Endometrium (tissue), 2 donors: ENCODE results near the gene ZNF680.
A peak's percentile ranks its signal among the peaks of the same experiment; 100 is the strongest.
"Not testable (repeated sequence)": the region's sequence is repeated elsewhere in the genome, so short reads cannot be mapped to it uniquely, and the experiment has no call there.

Experiments used
- FAIRE-seq: peaks from 2 replicates; lab custom pipeline; 2012; peaks lifted over from hg19 to GRCh38; lab: Jason Lieb, UNC
- donor health status: control.
- donor health status: control.

The ZNF680 gene

DNA sequence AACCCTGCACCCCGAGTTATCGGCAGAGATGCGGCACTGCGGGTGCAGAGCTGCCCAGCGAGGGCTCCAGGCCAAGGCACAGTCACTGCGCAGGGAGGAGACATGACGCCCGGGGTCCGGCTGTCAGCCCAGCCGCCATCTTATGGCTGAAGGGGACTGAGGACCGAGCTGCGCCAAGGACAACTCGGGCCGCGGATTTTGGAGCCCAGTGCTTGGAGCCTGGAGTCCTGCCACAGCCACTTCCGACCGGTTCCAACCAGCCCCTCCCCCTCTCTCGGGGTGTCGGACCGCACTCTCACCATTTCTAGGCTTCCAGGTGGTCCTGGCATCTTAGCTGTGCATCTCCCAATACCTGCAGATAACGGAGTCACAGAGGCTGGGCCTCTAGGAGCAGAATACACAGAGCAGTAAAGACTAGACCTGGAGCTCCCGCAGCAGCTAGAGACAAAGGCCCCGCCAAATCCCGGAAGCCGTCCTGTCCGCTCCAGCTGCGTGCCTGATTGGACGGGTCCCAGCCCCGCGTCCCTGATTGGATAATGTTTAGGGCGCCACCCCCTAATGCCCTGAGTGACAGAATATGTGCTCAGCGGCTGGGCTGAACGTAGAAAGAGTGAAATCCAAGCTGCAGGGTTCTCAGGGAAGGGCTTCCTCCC, at the start of gene ZNF680:
Gene ZNF680 (minus strand): TSS at position 446 of the 653 bp plus-strand sequence. CDS start 117 bp downstream, at position 329.
- FAIRE-seq: peak; percentile 98

- FAIRE-seq: no peak
Measured at GRCh38 chr7:64612452-64612851, 49.6 kb upstream of the ZNF680 start.

DNA sequence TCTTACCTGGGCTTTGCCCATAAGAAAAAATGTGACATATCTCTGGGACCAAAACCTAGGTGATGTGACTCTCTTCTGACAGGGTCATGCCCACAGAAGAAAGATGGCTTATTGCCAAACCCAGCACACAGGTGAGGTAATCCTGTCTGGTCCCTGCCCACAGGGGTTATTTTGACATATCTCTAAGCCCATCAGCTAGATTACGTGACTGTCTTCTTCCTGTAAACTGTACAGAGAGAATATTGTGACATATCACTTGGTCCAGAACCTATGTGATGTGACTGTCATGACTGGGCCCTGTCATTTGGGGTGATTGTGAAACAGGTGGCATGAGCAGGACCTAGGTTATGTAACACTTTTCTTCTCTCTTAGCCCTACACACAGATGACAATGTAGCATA, 48.8 kb upstream of the ZNF680 start:
- FAIRE-seq: no peak

DNA sequence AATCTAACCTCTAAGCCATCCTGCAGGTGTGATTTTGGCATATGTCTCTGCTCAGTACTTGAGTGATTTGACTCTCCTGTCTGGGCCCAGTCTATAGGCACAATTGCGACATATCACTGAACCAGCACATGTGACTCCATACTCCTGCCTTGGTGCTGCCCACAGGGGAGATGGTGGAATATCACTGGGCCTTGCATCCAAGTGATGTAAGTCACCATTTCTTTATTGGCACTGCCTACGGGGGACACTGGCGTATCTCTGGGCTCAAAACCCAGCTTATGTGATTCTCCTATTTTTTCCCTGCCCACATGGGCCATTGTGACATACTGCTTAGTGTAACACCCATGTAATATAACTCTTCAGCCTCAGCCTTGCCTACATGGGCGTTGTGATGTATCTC, 48.1 kb upstream of the ZNF680 start:
- FAIRE-seq: no peak

DNA sequence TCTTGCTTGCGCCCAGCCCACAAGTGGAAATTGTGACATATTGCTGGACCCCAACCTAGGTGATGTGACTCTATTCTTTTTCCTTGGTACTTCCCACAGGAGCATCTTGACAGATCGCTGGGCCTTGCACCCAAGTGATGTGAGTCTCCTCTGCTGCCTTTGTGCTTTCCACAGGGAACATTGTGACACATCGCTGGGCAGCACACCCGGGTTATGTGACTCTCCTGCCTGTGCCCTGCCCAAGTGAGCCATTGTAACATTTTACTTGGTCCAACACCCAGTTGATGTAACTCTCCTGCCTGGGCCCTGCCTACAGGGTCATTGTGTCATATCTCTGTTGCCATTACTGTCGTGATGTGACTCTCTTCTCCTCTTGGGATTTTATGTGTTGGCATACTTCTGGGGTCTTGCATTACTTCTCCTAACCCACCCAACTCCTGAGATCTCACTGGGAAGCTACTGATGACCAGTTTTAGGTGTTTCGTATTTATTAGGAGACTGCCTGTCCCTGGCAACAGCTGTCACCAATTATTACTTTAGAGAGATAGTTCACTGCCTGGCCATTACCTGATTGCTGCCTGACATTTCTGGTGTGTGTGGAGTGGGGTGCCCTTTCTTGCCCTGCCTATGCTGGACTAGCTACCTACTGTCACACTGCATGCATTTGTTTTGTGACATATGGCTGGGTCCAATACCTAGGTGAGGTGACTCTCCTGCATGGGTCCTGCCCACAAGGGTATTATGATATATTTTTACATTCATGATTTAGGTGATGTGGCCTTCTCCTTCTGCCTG, 45.4 kb upstream of the ZNF680 start:
- FAIRE-seq: no peak

GRCh38 chr7:64606385-64606784, 43.5 kb upstream of the ZNF680 start:
- no peak for FAIRE-seq

- no peak for FAIRE-seq
Measured at GRCh38 chr7:64603271-64603670, 40.4 kb upstream of the ZNF680 start.

DNA sequence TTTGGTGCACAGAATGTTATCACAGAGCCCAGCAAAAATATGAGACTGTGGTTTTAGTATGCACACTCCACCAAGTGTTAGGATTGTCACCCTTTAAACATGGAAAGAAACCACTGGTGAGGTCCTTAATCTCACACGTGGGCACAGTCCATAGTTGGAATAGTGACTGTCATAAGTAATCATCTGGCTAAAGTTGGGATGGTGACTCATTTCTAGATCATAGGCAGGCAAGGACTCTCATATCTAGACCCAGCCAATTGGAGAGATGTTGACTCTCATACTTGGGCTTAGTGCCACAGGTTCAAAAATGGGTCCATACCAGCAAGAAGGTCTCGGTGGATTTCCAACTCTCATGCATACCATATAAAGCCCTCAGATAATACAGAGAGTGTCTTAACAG, 39.6 kb upstream of the ZNF680 start:
- no peak for FAIRE-seq

DNA sequence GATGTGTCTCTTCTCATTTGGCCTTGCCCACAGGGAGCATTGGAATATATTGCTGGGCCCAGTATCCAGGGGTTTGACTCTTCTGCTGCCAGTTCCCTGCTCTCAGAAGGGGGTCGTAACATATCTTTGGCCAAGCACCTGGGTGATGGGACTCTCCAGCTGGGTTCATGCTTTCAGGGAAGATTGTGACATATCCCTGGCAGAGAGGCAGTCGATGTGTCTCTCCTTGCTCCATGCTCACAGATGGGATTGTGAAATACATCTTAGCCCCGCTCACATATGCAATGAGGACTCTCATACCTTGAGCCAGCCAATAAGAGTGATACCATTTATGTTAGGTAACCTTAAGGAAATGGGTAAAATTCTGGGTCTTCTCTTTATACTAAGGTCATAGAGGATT, 39.2 kb upstream of the ZNF680 start:
- FAIRE-seq: no peak

- FAIRE-seq: no peak
Measured at GRCh38 chr7:64599359-64599758, 36.5 kb upstream of the ZNF680 start.

DNA sequence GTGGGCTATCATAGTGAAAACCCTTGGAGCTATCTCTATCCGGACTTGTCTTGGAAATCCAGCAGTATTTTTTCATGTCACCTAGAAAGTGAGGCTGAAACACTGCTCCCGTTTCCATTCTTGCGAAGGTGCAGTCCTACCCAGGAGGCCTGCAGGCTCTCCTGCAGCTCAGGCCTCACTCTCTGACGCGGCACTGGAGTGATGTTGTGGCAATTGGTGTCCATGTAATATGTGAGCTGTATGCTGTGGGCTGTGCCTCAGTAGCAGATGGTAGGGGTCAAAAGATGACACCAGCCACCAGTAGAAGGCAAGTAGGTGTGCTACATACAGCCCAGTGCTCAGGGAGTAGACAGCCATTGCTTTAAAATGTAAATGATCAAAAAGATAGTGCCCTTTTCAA, 28.1 kb upstream of the ZNF680 start:
- no peak for FAIRE-seq

DNA sequence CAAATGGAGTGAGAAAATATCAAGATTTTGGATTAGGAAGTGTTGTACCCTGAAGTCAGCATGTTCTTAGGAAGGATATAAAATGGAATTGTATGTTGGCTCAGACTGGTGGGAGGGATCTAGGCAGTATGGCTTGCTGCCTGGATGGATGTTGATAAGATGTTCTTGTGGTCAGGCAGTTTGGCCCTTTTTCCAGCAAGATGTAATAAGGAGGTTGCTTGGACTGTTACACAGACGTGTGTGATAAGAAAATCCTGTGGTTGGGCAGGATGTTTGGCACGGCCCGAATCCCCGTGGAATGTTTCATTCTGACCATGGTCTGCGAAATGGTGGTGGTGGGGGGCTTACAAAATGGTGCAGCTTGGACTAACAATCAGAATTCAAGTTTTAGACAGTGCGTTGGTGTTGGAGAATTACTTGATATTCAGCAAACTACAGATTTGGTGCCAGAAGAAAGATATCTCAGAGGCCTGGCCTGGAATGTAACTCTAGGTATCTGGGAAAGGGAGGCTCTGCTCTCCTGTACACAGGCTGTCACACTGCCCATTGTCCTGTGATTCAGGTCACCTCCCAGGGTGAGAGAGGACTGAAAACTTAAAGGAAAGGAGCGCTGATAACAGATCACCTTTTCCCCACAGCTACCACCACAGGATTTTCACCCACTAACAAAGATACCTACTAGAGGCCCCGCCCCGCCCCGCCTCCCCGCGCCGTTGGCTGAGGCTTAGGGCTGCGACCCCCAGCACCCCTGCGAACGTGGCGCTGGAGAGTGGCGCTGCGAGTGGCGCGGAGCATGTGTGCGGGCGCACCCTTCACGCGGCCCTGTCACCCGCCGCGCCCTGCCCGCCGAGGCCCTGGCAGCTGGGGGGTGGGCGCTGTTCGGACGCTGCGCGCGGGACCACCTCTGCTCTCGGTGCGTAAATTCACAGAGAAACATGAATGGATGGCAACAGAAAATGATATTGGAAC, 19.3 kb upstream of the ZNF680 start:
- no peak for FAIRE-seq

GRCh38 chr7:64581391-64581790, 18.5 kb upstream of the ZNF680 start:
- FAIRE-seq: no peak

DNA sequence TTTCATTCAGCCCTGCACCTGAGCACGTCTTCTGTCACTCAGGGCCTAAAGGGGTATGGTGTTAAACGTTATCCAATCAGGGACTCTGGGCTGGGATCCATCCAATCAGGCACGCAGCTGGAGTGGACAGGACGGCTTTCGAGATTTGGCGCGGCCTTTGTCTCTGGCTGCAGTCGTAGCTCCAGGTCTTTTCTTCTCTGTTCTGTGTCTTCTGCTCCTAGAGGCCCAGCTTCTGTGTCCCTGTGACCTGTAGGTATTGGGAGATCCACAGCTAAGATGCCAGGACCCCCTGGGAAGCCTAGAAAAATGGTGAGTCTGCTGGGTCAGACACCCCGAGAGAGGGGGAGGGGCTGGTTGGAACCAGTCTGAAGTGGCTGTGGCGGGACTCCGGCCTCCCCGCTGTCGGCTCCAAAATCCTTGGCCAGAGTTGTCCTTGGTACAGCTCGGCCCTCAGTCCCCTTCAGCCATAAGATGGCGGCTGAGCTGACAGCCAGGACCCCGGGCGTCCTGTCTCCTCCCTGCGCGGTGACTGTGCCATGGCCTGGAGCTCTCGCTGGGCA, 11.7 kb upstream of the ZNF680 start:
- FAIRE-seq: no peak

DNA sequence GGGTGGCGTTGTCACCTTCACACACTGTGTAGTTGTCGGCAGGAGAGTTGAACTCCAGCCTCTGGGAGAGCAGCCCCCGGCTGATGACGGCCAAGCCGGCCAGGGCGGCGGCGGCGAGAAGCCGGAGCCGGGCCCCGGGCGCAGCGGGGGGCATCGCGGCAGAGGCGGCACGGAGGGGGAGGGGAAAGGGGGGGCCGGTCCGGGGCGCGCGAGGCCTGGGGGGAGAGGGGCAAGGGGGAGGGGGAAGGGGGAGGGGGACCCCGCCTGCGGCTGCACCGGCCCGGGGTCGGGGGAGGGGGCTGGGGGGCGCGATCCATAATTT, 7.4 kb upstream of the ZNF680 start:
- not testable (repeated sequence) for FAIRE-seq

- FAIRE-seq: not testable (repeated sequence)
Measured at GRCh38 chr7:64569372-64570283, 6.8 kb upstream of the ZNF680 start.

DNA sequence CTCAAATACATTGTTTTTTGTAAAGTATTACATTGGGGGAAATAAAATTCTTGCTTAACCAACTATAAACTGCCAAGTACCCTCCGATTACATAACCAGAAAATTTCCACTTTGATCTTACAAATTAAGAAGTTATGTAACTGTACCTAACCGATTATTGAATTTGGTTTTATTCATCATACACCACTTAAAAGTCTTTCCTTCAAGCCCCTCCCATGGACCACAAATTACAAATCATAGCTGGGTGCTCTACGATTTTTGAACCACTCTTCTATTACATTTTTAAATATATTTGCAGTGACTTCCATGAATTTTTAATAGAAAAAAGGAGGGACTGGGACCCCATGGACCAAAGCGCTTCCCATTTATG, 630 bp downstream of the ZNF680 start:
- peak; percentile 18 for FAIRE-seq

- FAIRE-seq: no peak
Measured at GRCh38 chr7:64559206-64559605, 3.7 kb downstream of the ZNF680 start.

DNA sequence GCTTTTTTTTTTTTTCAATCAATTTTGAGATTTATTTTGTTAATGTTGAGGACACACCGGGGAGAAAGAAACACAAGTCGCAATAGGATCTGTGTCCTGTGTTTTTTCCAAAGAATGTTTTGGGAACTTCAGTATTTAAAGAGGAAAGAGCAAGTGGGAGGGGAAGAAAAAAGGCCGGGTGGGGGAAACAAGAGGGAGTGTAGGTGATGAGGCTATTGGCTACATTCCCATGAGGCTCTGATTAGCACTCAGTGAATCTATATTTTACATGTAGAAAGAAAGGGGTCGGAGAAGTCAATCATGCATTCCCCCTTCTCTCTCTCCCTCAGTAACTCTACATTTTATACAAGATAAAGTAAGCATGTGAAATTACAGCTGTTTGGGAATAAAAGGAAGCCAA, 4.1 kb downstream of the ZNF680 start:
- no peak for FAIRE-seq

DNA sequence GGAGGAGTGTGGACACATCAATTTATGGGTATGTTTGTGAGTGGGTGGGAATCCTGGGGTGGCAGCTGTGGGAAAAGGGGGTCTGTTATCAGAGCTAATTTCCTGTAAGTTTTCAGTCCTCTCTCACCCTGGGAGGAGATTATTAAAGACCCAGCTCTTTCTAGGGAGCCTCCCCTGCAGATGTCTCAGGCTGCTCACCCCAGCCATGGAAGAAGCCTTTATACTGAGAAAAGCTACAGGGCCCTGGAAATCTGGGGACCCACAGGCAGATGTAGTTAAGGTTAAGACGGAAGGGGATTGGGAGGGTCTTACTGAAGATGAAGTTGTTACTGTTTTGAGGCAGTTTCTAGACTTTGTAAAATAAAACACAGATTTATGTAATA, 4.6 kb downstream of the ZNF680 start:
- no peak for FAIRE-seq

DNA sequence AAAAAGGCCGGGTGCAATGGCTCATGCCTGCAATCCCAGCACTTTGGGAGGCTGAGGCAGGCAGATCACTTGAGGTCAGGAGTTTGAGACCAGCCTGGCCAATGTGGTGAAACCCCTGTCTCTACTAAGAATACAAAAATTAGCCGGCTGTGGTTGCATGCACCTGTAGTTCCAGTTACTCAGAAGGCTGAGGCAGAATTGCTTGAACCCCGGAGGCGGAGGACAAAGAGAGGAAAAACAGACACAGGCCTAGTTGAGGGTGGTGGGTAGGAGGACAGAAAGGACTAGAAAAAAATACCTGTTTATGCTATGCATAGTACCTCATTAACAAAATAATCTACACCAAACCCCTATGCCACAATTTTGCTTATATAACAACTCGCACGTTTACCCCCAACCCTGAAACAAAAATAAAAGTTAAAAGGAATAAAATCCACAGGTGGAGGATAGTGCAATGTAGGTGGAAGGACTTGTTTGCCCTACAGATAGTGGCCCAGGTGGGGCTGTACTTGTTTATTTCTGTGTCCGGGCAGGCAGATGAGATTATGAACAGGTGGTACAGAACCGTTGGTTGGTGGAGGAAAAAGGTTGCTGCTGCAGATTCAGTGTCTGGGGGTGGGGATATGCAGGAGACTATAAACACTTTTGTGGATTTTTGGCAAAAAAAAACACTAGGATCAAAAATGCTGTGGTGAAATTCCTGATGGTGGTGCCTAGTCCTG, 5.1 kb downstream of the ZNF680 start:
- FAIRE-seq: no peak
